ENCODE data around the gene SLC6A13. TPM values are rescaled to one million over a fixed set of nuclear protein-coding genes. Genes with fewer than 3 reads are reported as not detected.

SLC6A13 gene
- total and polyA plus RNA-seq, 2 of the 8 experiments (the other 6 are each of a cell fraction or from before 2014, with no cell fraction given): 0.03 TPM; not detected in 1

DNA sequence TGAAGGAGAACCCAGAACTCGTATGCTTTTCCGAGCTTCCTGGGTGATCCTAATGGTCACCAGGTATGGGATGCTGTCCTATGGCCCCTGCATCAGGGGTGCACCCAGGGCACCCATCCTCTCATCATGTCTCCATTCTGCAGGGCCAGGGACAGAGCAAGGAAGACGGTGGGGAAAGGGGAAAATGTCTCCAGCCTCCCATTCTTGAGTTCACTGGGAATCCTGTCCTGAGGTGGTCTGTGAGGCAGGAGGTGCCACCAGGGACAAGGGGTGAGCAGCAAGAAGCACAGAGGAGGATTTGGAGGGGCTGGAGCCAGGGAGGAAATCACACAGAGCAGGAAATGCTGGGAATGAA lies 33.8 kb downstream of the SLC6A13 start:
- no peak overlapping the region for H3K14ac ChIP-seq (ENCODE audit: insufficient read length)
- H2AFZ ChIP-seq (ENCODE audit: low read length): no peak overlapping the region
- no peak for TF ChIP-seq RFX5 (IDR thresholded peaks at IDR 0.05; ENCODE audit: borderline replicate concordance, low read depth, low read length)
- TF ChIP-seq JUND (IDR thresholded peaks at IDR 0.05; ENCODE audit: low read length): no peak
- TF ChIP-seq GABPA (IDR thresholded peaks at IDR 0.05; ENCODE audit: borderline replicate concordance, insufficient read depth, low read length): no peak
- no peak for TF ChIP-seq SIX5 (IDR thresholded peaks at IDR 0.05; ENCODE audit: low read depth, low read length)
- no peak for TF ChIP-seq BACH1 (IDR thresholded peaks at IDR 0.05; ENCODE audit: low read length)
- TF ChIP-seq SIRT6 (IDR thresholded peaks at IDR 0.05; ENCODE audit: low read length): no peak
- TF ChIP-seq SP4 (IDR thresholded peaks at IDR 0.05; ENCODE audit: low read length): no peak
- ChIA-PET POLR2A (ENCODE audit: partially characterized antibody) (no interaction called here), CTCF (ENCODE audit: partially characterized antibody) (interaction anchor here (1.6 to 8.6 kb wide), 2 partner anchors 9 to 39 kb away, joined by 3 to 101 read pairs; no protein-coding TSS in a partner anchor)
- H2BK20ac ChIP-seq (ENCODE audit: low read length): no peak overlapping the region
- 75% methylated on average over 3 of the region's 3 CpGs; no CpG with 5 or more reads in 1 of the 2 experiments for whole genome bisulfite sequencing, 2 experiments (ENCODE audit: extremely low coverage in 1 of 2, insufficient coverage in 1 of 2, insufficient read length in 1 of 2, insufficient replicate concordance in 2 of 2, low coverage in 1 of 2, low lambda C conversion rate in 2 of 2, missing lambda C conversion rate in 1 of 2)
- no peaks in the 10 kb centered on the region for H3K23me2 ChIP-seq (ENCODE audit: low read depth, low read length)
- no peak overlapping the region for H2BK120ac ChIP-seq (replicated peaks; ENCODE audit: low read depth, low read length)
- no peak overlapping the region for H3K18ac ChIP-seq (ENCODE audit: extremely low read depth, low read length)
- no peak for DNase-seq (ENCODE audit: low read depth in 1 of 2, low spot score in 2 of 2)
- no peak overlapping the region for H3K4me3 ChIP-seq (ENCODE audit: extremely low read depth in 1 of 4, insufficient read depth in 2 of 4, low read depth in 3 of 4, low read length in 4 of 4)
- H2BK12ac ChIP-seq (ENCODE audit: low read depth, low read length): no peak overlapping the region
- H3K79me2 ChIP-seq (ENCODE audit: control insufficient read depth in 1 of 2, insufficient read depth in 2 of 2, low read length in 2 of 2): no peaks in the 10 kb centered on the region
- H3K9ac ChIP-seq (replicated peaks in 1 of 4; ENCODE audit: extremely low read depth in 1 of 4, low read depth in 3 of 4, low read length in 3 of 4): no peak overlapping the region
- no peaks in the 10 kb centered on the region for H4K20me1 ChIP-seq (replicated peaks in 1 of 2; ENCODE audit: control insufficient read depth in 1 of 2, insufficient read depth in 2 of 2, low read length in 2 of 2)
- no peak overlapping the region for H3K4me2 ChIP-seq (ENCODE audit: insufficient read depth in 1 of 2, low read depth in 2 of 2, low read length in 2 of 2)
- peaks cover 0 to 14% (median 5%) of the 10 kb centered on the region in 4 experiments; a peak in 5 of 7 replicates for H3K4me1 ChIP-seq (replicated peaks in 1 of 4; ENCODE audit: control insufficient read depth in 3 of 4, insufficient read depth in 4 of 4, low read length in 3 of 4)
- peaks cover 0 to 2% (median 0%) of the 10 kb centered on the region in 4 experiments; a peak in 3 of 7 replicates for H3K27me3 ChIP-seq (replicated peaks in 1 of 4; ENCODE audit: control insufficient read depth in 3 of 4, extremely low read depth in 1 of 4, insufficient read depth in 3 of 4, low read length in 3 of 4)
- H3K9me3 ChIP-seq (ENCODE audit: insufficient read depth in 2 of 2, low read depth in 1 of 2, low read length in 1 of 2): no peaks in the 10 kb centered on the region
- no peak overlapping the region for H2BK15ac ChIP-seq (ENCODE audit: low read length)
- H3K4ac ChIP-seq (replicated peaks; ENCODE audit: insufficient read length, low read depth, low read length): no peak overlapping the region
- H3K56ac ChIP-seq (replicated peaks; ENCODE audit: insufficient read length, low read depth, low read length): no peak overlapping the region
- FAIRE-seq: no peak
- no peaks in the 10 kb centered on the region for H3K79me1 ChIP-seq (ENCODE audit: low read depth, low read length)
- H2AK5ac ChIP-seq (ENCODE audit: low read depth, low read length): no peak overlapping the region
- H3K23ac ChIP-seq (ENCODE audit: insufficient read length): no peak overlapping the region
- H4K8ac ChIP-seq (ENCODE audit: extremely low read depth, insufficient read depth, low read length): no peak overlapping the region
- no peak overlapping the region for H4K91ac ChIP-seq (replicated peaks; ENCODE audit: insufficient read length, low read length)
- H2BK5ac ChIP-seq (ENCODE audit: low read depth, low read length): no peak overlapping the region
- no peak overlapping the region for H3K27ac ChIP-seq (ENCODE audit: low read depth, low read length)
- H4K5ac ChIP-seq (ENCODE audit: insufficient read length, low read depth, low read length): no peak overlapping the region
- H3K36me3 ChIP-seq (ENCODE audit: control insufficient read depth in 2 of 4, insufficient read depth in 4 of 4, low read length in 3 of 4): no peaks in the 10 kb centered on the region
